HCT116 (cell line): ENCODE results near the gene GPRC5C.

Experiments used
- CEBPB ChIP-seq: IDR thresholded peaks from 2 replicates; pipeline ENCODE4 v1.6.1; 2012; ENCODE audit warnings: low read depth
- EZH2 ChIP-seq: fragments of 200-600 bp; sonication (generic); IDR thresholded peaks from 2 replicates; pipeline ENCODE4 v1.6.1; 2017; ENCODE audit warnings: antibody characterized with exemption, mixed run types
- TF ChIP-seq, protein P1 (sequence below): IDR thresholded peaks from 2 replicates; pipeline ENCODE4 v1.6.1; 2012
- TF ChIP-seq, protein P2 (sequence below), 3 experiments: fragments of 200-600 bp in 1 of 3; sonication (generic) in 1 of 3; IDR thresholded peaks in 2 of 3; conservative IDR thresholded peaks in 1 of 3; 2 replicates each; pipeline ENCODE4 v1.5.1; 2012 to 2017; ENCODE audit warnings: low read depth in 2 of 3, low read length in 2 of 3, antibody characterized with exemption in 1 of 3, borderline replicate concordance in 1 of 3, control low read depth in 1 of 3, mild to moderate bottlenecking in 1 of 3, mixed read lengths in 1 of 3, mixed run types in 1 of 3, moderate library complexity in 1 of 3; ENCODE audit not compliant: insufficient read depth in 1 of 3

DNA sequence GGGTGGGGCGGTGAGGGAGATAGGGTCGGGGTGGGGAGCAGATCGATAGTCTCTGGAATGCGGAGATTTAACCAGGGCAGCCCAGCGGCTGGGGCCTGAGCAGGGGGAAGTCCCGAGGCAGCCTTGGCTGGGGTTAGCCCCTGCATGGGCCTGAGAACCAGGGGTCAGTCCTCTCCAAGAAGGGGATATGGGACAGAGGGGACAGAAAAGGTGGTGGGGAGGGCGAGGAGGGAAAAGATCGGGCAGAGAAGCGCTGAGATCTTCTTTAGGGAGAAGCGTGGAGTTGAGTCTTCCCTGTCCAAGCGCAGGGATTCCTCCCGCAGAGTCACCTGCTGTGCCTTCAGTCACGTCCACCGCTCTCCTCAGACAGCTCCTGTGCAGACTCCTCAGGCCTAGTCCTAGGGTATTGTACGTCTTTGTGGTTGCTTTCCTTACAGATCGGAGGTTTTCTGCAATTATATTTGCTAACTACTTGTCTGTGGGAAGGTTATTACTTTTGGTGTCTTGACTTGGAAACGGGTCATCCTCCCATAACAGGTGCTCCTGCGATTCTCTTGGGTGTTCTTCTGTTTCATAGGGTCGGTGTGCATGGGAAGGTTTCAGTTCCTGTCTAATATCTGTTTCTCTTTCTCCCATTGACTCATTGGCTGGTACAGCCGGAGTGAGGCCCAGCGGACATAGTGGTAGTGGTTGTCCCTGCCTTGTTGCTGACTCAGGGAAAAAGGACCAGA is 35.5 kb downstream of the GPRC5C start:
- TF ChIP-seq, protein P1, sequence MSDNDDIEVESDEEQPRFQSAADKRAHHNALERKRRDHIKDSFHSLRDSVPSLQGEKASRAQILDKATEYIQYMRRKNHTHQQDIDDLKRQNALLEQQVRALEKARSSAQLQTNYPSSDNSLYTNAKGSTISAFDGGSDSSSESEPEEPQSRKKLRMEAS = no peak
- TF ChIP-seq EZH2 (no peak), CEBPB (no peak)
- TF ChIP-seq, protein P2, sequence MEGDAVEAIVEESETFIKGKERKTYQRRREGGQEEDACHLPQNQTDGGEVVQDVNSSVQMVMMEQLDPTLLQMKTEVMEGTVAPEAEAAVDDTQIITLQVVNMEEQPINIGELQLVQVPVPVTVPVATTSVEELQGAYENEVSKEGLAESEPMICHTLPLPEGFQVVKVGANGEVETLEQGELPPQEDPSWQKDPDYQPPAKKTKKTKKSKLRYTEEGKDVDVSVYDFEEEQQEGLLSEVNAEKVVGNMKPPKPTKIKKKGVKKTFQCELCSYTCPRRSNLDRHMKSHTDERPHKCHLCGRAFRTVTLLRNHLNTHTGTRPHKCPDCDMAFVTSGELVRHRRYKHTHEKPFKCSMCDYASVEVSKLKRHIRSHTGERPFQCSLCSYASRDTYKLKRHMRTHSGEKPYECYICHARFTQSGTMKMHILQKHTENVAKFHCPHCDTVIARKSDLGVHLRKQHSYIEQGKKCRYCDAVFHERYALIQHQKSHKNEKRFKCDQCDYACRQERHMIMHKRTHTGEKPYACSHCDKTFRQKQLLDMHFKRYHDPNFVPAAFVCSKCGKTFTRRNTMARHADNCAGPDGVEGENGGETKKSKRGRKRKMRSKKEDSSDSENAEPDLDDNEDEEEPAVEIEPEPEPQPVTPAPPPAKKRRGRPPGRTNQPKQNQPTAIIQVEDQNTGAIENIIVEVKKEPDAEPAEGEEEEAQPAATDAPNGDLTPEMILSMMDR (IDR thresholded peaks at IDR 0.05 in 2 of 3, conservative IDR thresholded peaks at IDR 0.05 in 1 of 3; ENCODE audit: borderline replicate concordance in 1 of 3, insufficient read depth in 1 of 3, low read depth in 2 of 3, low read length in 2 of 3) = no peak
